HEK293T (cell line): ENCODE measurements around the gene FRMD5.

Source experiments
- CTCF ChIA-PET: fragments of 350-600 bp; formaldehyde crosslinking; extraction: SDS; loops from one replicate; lab custom pipeline; 2021; ENCODE audit warnings: antibody characterized with exemption, inconsistent platforms; lab: Yijun Ruan, JAX
- POLR2A ChIA-PET: fragments of 350-600 bp; formaldehyde crosslinking; extraction: SDS; loops from one replicate; lab custom pipeline; 2020; ENCODE audit warnings: antibody characterized with exemption, inconsistent platforms; lab: Yijun Ruan, JAX
- DNase-seq: peaks from one replicate; pipeline ENCODE4 v3.0.0; 2012; ENCODE audit warnings: mixed read lengths; ENCODE audit errors: extremely low spot score
- ARNT ChIP-seq: fragments of 450-650 bp; IDR thresholded peaks from 2 replicates; pipeline ENCODE4 v1.6.1; 2017; ENCODE audit warnings: mild to moderate bottlenecking
- BHLHE40 ChIP-seq: fragments of 450-650 bp; IDR thresholded peaks from 2 replicates; pipeline ENCODE4 v1.6.1; 2016; ENCODE audit warnings: mild to moderate bottlenecking, moderate library complexity, borderline replicate concordance
- CTBP1 ChIP-seq: fragments of 450-650 bp; IDR thresholded peaks from 2 replicates; pipeline ENCODE4 v1.6.1; 2016; ENCODE audit warnings: borderline replicate concordance
- ELF4 ChIP-seq: fragments of 450-650 bp; IDR thresholded peaks from 2 replicates; pipeline ENCODE4 v1.6.1; 2017; ENCODE audit warnings: antibody characterized with exemption
- FOXA1 ChIP-seq: fragments of 450-650 bp; IDR thresholded peaks from 2 replicates; pipeline ENCODE4 v1.6.1; 2016; ENCODE audit warnings: mild to moderate bottlenecking
- FOXK2 ChIP-seq: fragments of 450-650 bp; IDR thresholded peaks from 2 replicates; pipeline ENCODE4 v1.6.1; 2016; ENCODE audit warnings: mild to moderate bottlenecking
- FOXM1 ChIP-seq: fragments of 450-650 bp; IDR thresholded peaks from 2 replicates; pipeline ENCODE4 v1.6.1; 2017; ENCODE audit warnings: mild to moderate bottlenecking, borderline replicate concordance
- HDGF ChIP-seq: fragments of 450-650 bp; IDR thresholded peaks from 2 replicates; pipeline ENCODE4 v1.6.1; 2017; ENCODE audit warnings: antibody characterized with exemption, borderline replicate concordance
- L3MBTL2 ChIP-seq: fragments of 450-650 bp; conservative IDR thresholded peaks from 2 replicates; pipeline ENCODE4 v1.6.1; 2016; ENCODE audit warnings: mild to moderate bottlenecking
- LEF1 ChIP-seq: fragments of 450-650 bp; IDR thresholded peaks from 2 replicates; pipeline ENCODE4 v1.6.1; 2017; ENCODE audit warnings: mild to moderate bottlenecking, borderline replicate concordance
- NFRKB ChIP-seq: fragments of 450-650 bp; IDR thresholded peaks from 2 replicates; pipeline ENCODE4 v1.6.1; 2016; ENCODE audit warnings: mild to moderate bottlenecking, moderate library complexity
- PKNOX1 ChIP-seq: fragments of 450-650 bp; IDR thresholded peaks from 2 replicates; pipeline ENCODE4 v1.6.1; 2016
- SP1 ChIP-seq: fragments of 450-650 bp; IDR thresholded peaks from 2 replicates; pipeline ENCODE4 v1.6.1; 2017
- SUZ12 ChIP-seq: fragments of 450-650 bp; IDR thresholded peaks from 2 replicates; pipeline ENCODE4 v1.6.1; 2016; ENCODE audit warnings: mild to moderate bottlenecking
- TARDBP ChIP-seq: fragments of 450-650 bp; IDR thresholded peaks from 2 replicates; pipeline ENCODE4 v1.6.1; 2016
- ZNF384 ChIP-seq: fragments of 450-650 bp; IDR thresholded peaks from 2 replicates; pipeline ENCODE4 v1.6.1; 2016

Gene FRMD5

GRCh38 chr15:43900996-43901395 is 294.1 kb downstream of the FRMD5 start:
- CTCF ChIA-PET: no interaction called here
- POLR2A ChIA-PET: no interaction called here
- TF ChIP-seq SP1: no peak
- TF ChIP-seq LEF1: no peak
- TF ChIP-seq FOXA1: no peak
- no peak for TF ChIP-seq CTBP1
- no peak for TF ChIP-seq SUZ12
- no peak for TF ChIP-seq L3MBTL2
- no peak for TF ChIP-seq TARDBP
- TF ChIP-seq PKNOX1: no peak
- no peak for TF ChIP-seq FOXM1
- no peak for TF ChIP-seq FOXK2
- TF ChIP-seq ARNT: no peak
- TF ChIP-seq HDGF: no peak
- no peak for TF ChIP-seq NFRKB
- TF ChIP-seq BHLHE40: no peak
- no peak for TF ChIP-seq ELF4
- no peak for TF ChIP-seq ZNF384
- DNase-seq: no peak

GRCh38 chr15:43899928-43900327 is 295.1 kb downstream of the FRMD5 start:
- TF ChIP-seq PKNOX1: no peak
- TF ChIP-seq FOXK2: no peak
- TF ChIP-seq LEF1: no peak
- TF ChIP-seq SP1: no peak
- TF ChIP-seq CTBP1: no peak
- TF ChIP-seq BHLHE40: no peak
- TF ChIP-seq SUZ12: no peak
- no peak for TF ChIP-seq FOXM1
- no peak for TF ChIP-seq NFRKB
- TF ChIP-seq TARDBP: no peak
- TF ChIP-seq ZNF384: no peak
- TF ChIP-seq FOXA1: no peak
- TF ChIP-seq ARNT: no peak
- no peak for TF ChIP-seq L3MBTL2
- no peak for TF ChIP-seq HDGF
- no peak for TF ChIP-seq ELF4
- ChIA-PET CTCF (no interaction called here), POLR2A (no interaction called here)
- DNase-seq: no peak

GRCh38 chr15:43898891-43899290 is 296.2 kb downstream of the FRMD5 start:
- DNase-seq: no peak
- no peak for TF ChIP-seq FOXA1
- TF ChIP-seq CTBP1: no peak
- TF ChIP-seq NFRKB: no peak
- TF ChIP-seq SP1: no peak
- no peak for TF ChIP-seq ELF4
- no peak for TF ChIP-seq SUZ12
- TF ChIP-seq TARDBP: no peak
- TF ChIP-seq ZNF384: no peak
- TF ChIP-seq ARNT: no peak
- TF ChIP-seq L3MBTL2: no peak
- no peak for TF ChIP-seq HDGF
- no peak for TF ChIP-seq FOXM1
- TF ChIP-seq PKNOX1: no peak
- no peak for TF ChIP-seq BHLHE40
- no peak for TF ChIP-seq FOXK2
- no peak for TF ChIP-seq LEF1
- ChIA-PET CTCF (no interaction called here), POLR2A (no interaction called here)

- POLR2A ChIA-PET: no interaction called here
- CTCF ChIA-PET: no interaction called here
- DNase-seq: no peak
- TF ChIP-seq LEF1 (no peak), L3MBTL2 (no peak), FOXK2 (no peak), HDGF (no peak), NFRKB (no peak), ELF4 (no peak), CTBP1 (no peak), BHLHE40 (no peak), SP1 (no peak), ARNT (no peak), SUZ12 (no peak), TARDBP (no peak), PKNOX1 (no peak)
These were observed 298.5 kb downstream of the FRMD5 start for GRCh38 chr15:43896543-43896942.

- DNase-seq: no peak
- TF ChIP-seq HDGF: no peak
- no peak for TF ChIP-seq SP1
- no peak for TF ChIP-seq TARDBP
- no peak for TF ChIP-seq ELF4
- TF ChIP-seq PKNOX1: no peak
- TF ChIP-seq FOXK2: no peak
- ChIA-PET CTCF (no interaction called here), POLR2A (no interaction called here)
These were observed 299.5 kb downstream of the FRMD5 start for GRCh38 chr15:43895586-43895985.
